ENCODE results near the gene ETFB. TPM values are rescaled to one million over a fixed set of nuclear protein-coding genes. Genes with fewer than 3 reads are reported as not detected.

Gene ETFB
- total RNA-seq, 1 experiment from 2014 or later, result 204 TPM

DNA sequence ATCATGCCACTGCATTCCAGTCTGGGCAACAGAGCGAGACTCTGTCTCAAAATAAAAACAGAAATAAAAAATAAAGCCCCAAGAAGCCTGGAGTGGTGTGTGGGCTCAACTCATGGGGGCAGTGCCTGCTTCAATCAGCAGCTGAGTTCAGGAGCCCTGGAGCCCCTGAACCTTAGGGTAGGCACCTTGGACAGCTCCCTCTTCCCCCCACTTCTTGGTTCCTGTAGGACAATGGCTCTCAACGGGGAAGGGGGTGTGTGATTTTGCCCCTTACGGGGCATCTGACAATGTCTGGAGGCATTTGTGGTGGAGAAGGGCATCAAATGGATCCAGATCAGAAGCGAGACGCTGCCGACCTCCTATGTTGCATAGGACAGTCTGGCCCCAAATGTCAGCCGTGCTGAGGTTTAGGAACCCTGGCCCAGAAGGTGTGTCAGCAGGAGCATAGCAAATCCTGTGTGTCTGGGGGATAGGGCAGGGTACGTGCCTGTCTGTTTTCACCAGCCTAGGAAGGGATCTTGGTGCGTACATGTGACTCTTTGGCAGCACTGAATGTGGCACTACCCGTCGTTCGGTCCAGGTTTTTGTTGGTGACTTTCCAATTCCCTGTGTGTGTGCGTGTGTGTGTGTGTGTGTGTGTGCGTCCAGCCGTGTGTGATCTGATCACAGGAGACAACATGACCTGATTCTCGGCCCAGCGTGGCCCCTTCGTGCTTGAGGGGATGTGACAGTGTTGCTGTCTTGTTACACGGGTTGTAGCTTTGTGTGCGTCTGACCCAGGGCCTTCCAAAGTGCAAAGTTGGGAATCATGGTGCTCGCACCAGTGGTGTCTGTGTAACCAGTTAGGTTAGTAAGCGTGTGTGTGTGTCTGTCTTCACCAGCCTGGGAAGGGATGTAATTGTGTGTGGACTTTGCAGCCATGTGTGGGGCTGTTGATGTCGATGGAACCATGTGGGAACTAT is 47.2 kb downstream of the ETFB start:
- H2AFZ ChIP-seq, result no peak overlapping the region
- ChIA-PET CTCF (no interaction called here), POLR2A (ENCODE audit: unreplicated experiment) (no interaction called here)
- no peaks in the 10 kb centered on the region for H4K20me1 ChIP-seq (ENCODE audit: insufficient read depth)
- no peak overlapping the region for H3K4me2 ChIP-seq
- no peaks in the 10 kb centered on the region for H3K9me3 ChIP-seq (ENCODE audit: insufficient read depth, low read depth)
- no peaks in the 10 kb centered on the region for H3K9me2 ChIP-seq (ENCODE audit: insufficient read depth)
- H3K4me1 ChIP-seq (replicated peaks; ENCODE audit: insufficient read depth), result no peaks in the 10 kb centered on the region
- intact Hi-C loops (cut with micrococcal nuclease; ENCODE audit: unreplicated experiment), result no loop called here
- no peak overlapping the region for H3K4me3 ChIP-seq
- no peak for DNase-seq
- no peak for TF ChIP-seq EZH2 (IDR thresholded peaks at IDR 0.05; ENCODE audit: low read depth)
- TF ChIP-seq, protein P1, sequence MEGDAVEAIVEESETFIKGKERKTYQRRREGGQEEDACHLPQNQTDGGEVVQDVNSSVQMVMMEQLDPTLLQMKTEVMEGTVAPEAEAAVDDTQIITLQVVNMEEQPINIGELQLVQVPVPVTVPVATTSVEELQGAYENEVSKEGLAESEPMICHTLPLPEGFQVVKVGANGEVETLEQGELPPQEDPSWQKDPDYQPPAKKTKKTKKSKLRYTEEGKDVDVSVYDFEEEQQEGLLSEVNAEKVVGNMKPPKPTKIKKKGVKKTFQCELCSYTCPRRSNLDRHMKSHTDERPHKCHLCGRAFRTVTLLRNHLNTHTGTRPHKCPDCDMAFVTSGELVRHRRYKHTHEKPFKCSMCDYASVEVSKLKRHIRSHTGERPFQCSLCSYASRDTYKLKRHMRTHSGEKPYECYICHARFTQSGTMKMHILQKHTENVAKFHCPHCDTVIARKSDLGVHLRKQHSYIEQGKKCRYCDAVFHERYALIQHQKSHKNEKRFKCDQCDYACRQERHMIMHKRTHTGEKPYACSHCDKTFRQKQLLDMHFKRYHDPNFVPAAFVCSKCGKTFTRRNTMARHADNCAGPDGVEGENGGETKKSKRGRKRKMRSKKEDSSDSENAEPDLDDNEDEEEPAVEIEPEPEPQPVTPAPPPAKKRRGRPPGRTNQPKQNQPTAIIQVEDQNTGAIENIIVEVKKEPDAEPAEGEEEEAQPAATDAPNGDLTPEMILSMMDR (conservative IDR thresholded peaks at IDR 0.05), result no peak
- no peak overlapping the region for H3K27ac ChIP-seq
- H3K36me3 ChIP-seq (ENCODE audit: low read depth), result no peaks in the 10 kb centered on the region
- peaks cover 89% of the 10 kb centered on the region for H3K27me3 ChIP-seq (ENCODE audit: insufficient read depth, low read depth)
- H3F3A ChIP-seq (ENCODE audit: insufficient read depth, low read depth), result no peaks in the 10 kb centered on the region
- H3K79me2 ChIP-seq (ENCODE audit: low read depth), result no peaks in the 10 kb centered on the region
- no TSS peak for BruUV-seq (replicated peaks)

DNA sequence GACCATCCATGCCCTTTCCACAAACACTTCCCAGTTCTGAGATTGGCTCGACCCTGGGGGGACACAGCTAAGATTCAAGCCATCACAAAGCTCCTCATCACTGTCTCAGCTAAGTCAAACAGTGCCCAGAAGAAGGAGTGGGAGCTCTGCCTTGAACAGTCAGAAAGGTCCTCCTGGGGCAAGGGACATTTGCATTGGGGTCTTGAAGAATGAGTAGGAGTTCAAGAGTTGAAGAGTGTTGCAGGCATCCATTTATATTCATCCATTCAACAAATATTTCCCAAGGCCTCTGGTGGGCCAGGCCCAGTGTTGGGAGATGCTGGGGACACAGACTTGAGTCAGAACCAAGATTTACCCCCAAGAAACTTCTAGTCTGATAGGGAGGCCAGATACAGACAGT is 48.2 kb downstream of the ETFB start:
- Histone ChIP-seq H3K27ac (no peak overlapping the region), H3K4me2 (no peak overlapping the region), H3F3A (ENCODE audit: insufficient read depth, low read depth) (no peaks in the 10 kb centered on the region), H3K27me3 (ENCODE audit: insufficient read depth, low read depth) (peaks cover 87% of the 10 kb centered on the region), H3K4me3 (no peak overlapping the region), H3K4me1 (replicated peaks; ENCODE audit: insufficient read depth) (no peaks in the 10 kb centered on the region), H3K79me2 (ENCODE audit: low read depth) (no peaks in the 10 kb centered on the region), H3K9me3 (ENCODE audit: insufficient read depth, low read depth) (no peaks in the 10 kb centered on the region), H3K9me2 (ENCODE audit: insufficient read depth) (no peaks in the 10 kb centered on the region), H3K36me3 (ENCODE audit: low read depth) (no peaks in the 10 kb centered on the region), H2AFZ (no peak overlapping the region), H4K20me1 (ENCODE audit: insufficient read depth) (no peaks in the 10 kb centered on the region)
- ChIA-PET POLR2A (ENCODE audit: unreplicated experiment) (no interaction called here), CTCF (no interaction called here)
- no peak for DNase-seq
- intact Hi-C loops (cut with micrococcal nuclease; ENCODE audit: unreplicated experiment), result no loop called here
- BruUV-seq (replicated peaks), result no TSS peak
- TF ChIP-seq, protein P1 (conservative IDR thresholded peaks at IDR 0.05), result no peak
- no peak for TF ChIP-seq EZH2 (IDR thresholded peaks at IDR 0.05; ENCODE audit: low read depth)

DNA sequence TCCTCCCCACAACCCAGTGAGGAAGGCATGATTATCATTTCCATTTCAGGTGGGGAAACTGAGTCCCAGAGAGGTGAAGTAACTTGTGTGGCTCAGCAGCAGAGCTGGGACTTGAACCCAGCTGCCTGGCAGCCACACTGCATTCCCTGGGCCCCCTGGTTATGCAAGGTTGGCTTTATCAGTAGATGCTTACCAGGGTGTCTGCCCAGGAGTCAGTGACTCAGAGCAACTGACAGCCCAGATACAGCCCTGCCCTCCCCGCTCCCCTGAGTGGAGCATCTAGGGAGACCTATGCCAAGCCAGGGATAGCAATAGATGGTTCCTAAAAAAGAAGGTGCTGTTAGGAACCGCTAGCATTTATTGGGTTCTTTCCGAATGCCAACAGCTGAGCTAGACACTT is 48.8 kb downstream of the ETFB start:
- BruUV-seq (replicated peaks), result no TSS peak
- ChIA-PET CTCF (no interaction called here), POLR2A (ENCODE audit: unreplicated experiment) (no interaction called here)
- Histone ChIP-seq H4K20me1 (ENCODE audit: insufficient read depth) (no peaks in the 10 kb centered on the region), H3K9me3 (ENCODE audit: insufficient read depth, low read depth) (no peaks in the 10 kb centered on the region), H3K4me1 (replicated peaks; ENCODE audit: insufficient read depth) (no peaks in the 10 kb centered on the region), H3K4me3 (no peak overlapping the region), H3F3A (ENCODE audit: insufficient read depth, low read depth) (no peaks in the 10 kb centered on the region), H3K27ac (no peak overlapping the region), H3K79me2 (ENCODE audit: low read depth) (no peaks in the 10 kb centered on the region), H3K9me2 (ENCODE audit: insufficient read depth) (no peaks in the 10 kb centered on the region), H3K27me3 (ENCODE audit: insufficient read depth, low read depth) (peaks cover 81% of the 10 kb centered on the region), H3K4me2 (no peak overlapping the region), H2AFZ (no peak overlapping the region), H3K36me3 (ENCODE audit: low read depth) (no peaks in the 10 kb centered on the region)
- TF ChIP-seq, protein P1 (conservative IDR thresholded peaks at IDR 0.05), result no peak
- no peak for TF ChIP-seq EZH2 (IDR thresholded peaks at IDR 0.05; ENCODE audit: low read depth)
- intact Hi-C loops (cut with micrococcal nuclease; ENCODE audit: unreplicated experiment), result no loop called here
- DNase-seq, result no peak

Data from PC-9 (cell line).